HT1080 (cell line): ENCODE results near the gene GRIN3B. TPM values are rescaled to one million over a fixed set of nuclear protein-coding genes. Genes with fewer than 3 reads are reported as not detected.
A peak's percentile ranks its signal among the peaks of the same experiment; 100 is the strongest.

Source experiments
- DNase-seq: peaks from one replicate; pipeline ENCODE4 v3.0.0-alpha.2; 2015; ENCODE audit warnings: low read depth
- total RNA-seq: library from RNA; depleted of rRNA; stranded (reverse); fragments of >200 nt; shearing (Covaris generic); gene quantifications from 2 replicates; pipeline ENCODE4 v1.2.3, GENCODE V29; 2014

GRIN3B gene
- total RNA-seq, 1 experiment from 2014 or later = not detected

- no peak for DNase-seq
Measured at GRCh38 chr19:964761-965694, 35.2 kb upstream of the GRIN3B start.

- no peak for DNase-seq
Measured at GRCh38 chr19:966485-967088, 33.6 kb upstream of the GRIN3B start.

- no peak for DNase-seq
Measured at GRCh38 chr19:970695-971094, 29.5 kb upstream of the GRIN3B start.

DNA sequence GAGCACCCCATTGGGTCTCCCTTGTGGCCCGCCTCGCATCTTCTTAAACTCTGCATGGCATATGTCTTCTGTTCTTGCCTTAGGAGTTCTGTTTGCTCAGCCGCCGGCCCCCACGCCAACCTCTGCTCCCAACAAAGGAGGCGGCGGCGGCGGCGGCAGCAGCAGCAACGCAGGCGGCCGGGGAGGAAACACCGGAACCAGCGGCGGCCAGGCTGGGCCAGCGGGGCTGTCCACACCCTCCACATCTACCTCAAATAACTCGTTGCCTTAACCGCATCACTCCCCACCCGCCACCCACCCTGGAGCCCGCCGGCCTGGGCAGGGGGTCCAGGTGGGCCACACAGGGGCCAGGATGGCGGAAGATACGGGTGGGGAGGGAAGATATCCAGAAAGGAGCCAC, 28.4 kb upstream of the GRIN3B start:
- no peak for DNase-seq

- no peak for DNase-seq
Measured at GRCh38 chr19:972281-972680, 27.9 kb upstream of the GRIN3B start.

DNA sequence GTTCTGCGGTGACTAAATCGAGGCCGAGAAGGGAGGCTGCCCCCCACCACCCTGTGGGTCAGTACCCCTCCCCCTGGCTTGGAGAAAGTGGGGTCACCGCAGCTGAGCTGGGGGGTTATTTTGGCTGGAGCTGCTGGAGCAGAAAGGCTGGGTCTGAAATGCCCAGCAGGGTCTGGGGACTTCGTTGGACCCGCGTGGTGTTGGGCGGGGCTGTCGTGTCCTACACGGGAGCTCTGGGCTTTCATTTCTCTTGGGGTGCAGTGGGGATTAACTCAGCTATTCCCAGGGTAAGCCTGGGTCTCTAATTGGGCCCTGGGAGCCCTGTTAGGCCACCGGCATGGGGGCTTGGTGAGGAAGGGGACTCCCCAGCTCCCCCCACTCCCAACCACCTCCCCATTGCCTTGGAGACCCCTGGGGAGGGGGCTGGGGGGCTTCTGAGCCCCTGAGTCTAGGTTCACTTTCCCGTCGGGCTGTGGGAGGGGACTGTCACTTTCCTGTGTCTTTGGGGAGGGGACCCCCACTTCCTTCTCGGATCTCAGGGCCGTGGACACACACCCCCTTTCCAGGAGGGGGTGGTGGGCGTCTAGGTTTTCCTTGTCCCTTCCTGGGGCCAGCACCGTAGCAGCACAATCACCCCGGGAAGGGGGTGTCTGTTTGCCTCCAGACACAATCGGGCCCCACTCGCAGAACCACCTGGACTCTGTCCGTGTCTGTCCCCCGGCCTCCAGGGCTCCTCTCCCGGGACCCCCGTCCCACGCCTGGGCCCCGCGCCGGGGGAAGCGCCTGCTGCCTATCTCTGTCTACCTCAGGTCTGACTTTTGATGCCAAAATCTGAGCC, 26.3 kb upstream of the GRIN3B start:
- DNase-seq = no peak

DNA sequence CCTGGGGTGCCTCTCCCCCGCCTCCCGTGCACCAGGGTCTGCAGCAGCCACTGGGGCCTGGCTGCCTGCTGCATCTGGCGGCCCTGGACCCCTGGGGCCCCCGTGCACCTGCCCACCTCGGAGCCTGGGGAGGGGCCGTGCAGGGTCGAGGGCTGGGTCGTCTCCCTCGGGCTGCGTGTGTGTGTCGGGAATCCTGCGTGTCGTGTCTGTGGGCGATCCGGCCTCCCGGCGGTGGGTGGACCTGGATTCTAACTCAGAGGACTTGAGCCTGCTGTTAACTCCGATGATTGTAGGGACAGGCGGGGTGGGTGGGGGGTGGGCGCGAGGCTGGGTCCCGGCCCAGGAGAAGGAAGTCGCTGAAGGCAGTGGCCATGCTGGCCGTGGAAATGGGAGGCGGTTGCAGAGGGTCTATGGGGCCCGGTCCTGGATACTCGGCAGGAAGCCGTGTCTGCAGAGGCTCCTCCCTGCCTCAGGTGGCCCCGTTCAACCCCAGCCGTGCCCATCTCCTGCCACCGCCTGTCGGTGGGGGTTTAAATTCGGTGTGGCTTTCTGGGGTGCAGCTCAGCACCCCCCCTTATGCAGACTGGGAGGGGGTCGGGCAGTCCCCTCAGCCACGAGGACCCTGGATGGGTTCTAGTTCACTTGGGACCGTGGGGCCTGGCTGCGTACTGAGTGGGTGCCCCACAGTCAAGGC, 25.5 kb upstream of the GRIN3B start:
- DNase-seq = no peak

GRCh38 chr19:976476-976875, 23.7 kb upstream of the GRIN3B start:
- no peak for DNase-seq

GRCh38 chr19:977058-977464, 23.2 kb upstream of the GRIN3B start:
- no peak for DNase-seq

DNA sequence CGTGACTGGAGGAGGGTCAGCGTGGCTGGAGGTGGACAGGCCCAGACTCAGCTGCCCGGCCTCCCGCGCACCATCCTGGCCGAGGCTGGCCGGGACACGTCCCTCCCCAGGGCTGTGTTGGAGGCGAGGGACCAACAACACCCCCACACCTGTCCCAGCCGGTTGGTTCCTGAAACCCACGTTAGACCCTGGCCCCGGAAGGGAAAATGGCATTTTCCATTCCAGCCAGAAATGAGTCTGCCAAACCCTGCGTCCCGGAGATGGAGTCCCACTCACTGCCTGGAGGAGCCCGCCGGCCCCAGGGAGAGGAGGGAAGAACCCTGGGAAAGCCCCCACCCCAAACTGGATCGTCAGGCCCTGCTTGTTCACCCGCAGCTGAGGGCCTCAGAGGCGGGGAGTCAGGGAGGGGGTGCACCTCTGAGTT, 20.9 kb upstream of the GRIN3B start:
- DNase-seq = no peak

DNA sequence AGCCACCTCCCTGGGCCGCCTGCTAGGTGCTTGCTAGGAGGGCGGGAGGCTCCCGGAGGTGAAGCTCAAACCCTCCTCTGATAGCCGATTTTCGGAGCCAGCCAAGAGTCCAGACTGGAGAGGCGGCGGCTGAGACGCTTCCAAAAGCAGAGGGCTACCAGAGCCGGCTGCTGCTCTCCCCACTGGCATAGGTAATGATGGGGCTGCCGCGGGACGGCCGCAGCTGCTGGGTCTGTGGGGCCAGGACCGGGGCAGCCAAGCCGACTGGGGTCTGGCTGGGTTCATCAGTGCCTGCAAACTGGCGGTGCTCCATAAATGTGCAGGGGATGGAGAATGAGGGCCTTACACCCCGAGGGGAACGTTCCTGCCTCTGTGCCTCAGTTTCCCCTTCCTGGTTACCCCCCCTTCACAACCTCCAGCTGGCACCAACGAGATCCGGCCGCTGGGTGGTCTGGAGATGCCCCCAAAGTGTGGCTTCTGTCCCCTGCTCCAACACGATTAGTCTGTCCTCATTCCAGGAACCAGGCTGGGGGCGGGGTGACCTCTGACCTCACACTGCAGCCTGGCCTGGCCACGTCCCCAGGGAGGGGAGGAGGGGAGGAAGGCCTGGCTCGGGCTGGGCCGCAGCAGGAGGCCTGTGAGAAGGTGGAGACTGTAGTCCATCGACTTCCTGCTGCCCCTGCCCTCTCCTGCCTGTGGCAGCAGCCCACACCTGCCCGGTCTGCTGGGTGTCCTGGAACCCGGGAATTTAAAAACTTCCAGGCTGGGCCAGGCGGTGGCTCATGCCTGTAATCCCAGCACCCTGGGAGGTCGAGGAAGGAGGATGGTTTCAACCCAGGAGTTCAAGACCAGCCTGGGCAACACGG, 19.9 kb upstream of the GRIN3B start:
- DNase-seq = no peak

DNA sequence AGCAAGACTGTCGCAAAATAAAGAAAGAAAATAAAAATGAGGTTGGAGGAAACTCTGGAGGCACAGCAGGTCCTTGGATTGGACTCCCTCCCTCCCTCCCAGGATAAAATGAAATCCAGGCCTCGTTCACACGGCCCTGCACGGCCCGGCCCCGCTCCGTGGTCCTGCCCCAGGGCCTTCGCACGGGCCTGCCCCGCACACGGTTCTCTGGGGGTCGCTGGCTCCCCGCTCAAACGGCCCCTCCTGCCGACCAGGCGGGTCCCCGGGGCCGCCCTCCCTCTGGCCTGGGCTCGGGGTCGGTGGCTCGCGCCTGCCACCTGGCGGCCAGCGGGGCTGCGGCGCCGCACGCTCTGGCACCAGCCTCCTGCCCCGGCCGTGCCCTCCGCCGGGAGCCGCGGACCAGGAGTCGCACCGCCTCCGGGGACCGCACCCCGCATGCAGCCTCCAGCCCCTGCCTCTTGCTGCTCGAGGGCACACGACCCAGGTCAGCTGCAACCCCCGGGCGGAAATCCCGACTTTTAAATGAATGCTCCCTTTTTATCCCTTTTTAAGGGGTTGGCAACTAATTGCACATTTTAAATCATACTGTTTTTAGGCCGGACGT, 17.6 kb upstream of the GRIN3B start:
- peak; percentile 54 for DNase-seq

GRCh38 chr19:984165-984967, 15.9 kb upstream of the GRIN3B start, which contains the start of gene WDR18:
TSS of gene WDR18 (plus strand) at chr19:984345. CDS start at chr19:984354, 9 bp downstream.
- peak; percentile 78 for DNase-seq

GRCh38 chr19:986083-986482, 14.1 kb upstream of the GRIN3B start:
- no peak for DNase-seq

DNA sequence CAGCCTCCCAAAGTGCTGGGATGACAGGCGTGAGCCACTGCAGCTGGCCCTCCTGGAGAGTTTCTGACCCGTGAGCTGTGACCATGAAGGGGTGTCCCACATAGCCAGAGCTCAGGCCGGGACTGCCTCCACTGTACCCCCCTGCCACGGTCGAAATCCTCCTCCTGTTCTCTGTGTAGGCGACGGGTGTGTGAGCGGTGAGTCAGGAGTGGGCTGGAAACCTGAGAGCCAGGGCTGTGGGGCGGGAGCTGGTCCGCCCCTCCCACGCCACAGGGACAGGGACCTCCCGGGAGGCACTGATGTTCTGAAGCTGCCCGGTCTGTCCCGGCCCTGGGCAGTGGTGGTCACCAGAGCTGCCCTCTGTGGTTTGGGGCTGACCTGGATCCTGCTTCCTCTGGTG, 12.1 kb upstream of the GRIN3B start:
- no peak for DNase-seq

GRCh38 chr19:988510-988909, 11.7 kb upstream of the GRIN3B start:
- no peak for DNase-seq

DNA sequence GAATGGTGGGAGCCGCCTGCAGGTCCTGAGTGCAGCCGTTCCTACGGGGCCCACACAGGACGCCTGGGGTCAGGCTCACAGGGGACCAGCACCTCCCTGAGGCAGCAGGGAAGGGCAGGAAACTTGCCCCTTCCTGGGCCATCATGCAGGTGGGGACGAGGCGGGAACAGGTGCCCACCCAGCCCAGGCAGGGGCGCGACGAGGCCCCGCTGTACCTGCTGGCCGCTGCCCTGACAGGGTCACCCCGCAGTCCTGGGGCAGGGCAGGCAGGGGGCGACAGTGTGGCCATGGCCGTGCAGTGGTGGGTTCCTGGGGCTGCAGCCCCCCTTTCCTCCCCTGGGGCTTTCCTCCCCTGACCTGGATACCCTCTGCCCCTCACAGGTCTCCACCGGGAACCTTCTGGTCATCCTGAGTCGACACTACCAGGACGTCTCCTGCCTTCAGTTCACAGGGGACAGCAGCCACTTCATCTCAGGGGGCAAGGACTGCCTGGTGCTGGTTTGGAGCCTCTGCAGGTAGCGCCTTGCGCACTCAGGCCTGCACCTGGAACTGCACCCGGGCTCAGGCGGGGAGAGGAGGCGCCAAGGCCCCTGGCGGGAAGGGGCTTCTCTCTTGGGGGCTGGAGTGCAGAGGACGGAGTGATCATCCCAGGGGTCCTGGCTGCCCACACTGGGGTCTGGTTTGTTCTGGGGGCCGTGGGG, 10.7 kb upstream of the GRIN3B start:
- no peak for DNase-seq

GRCh38 chr19:990119-990571, 10.1 kb upstream of the GRIN3B start:
- no peak for DNase-seq
